SK-N-SH treated with all-trans-retinoic acid at 6 μM for 48 hours (cell line): ENCODE results near the gene LYRM4.

Source experiments
- ATAC-seq: fragments of 200-7000 bp; cut with Tn5 transposase; 3 replicates; pipeline ENCODE4 v1.9.1; 2020; ENCODE audit warnings: mild to moderate bottlenecking, moderate library complexity
- ARNTL ChIP-seq: fragments of 450-650 bp; formaldehyde crosslinking; IDR thresholded peaks from 2 replicates; pipeline ENCODE4 v1.5.0; 2020; ENCODE audit warnings: low read depth, mild to moderate bottlenecking, moderate library complexity, borderline replicate concordance
- BACH2 ChIP-seq: fragments of 250-450 bp; sonication (Bioruptor Pico); IDR thresholded peaks from 2 replicates; pipeline ENCODE4 v1.9.0; 2021; ENCODE audit warnings: mild to moderate bottlenecking, borderline replicate concordance
- ESRRG ChIP-seq: fragments of 250-450 bp; sonication (Bioruptor Pico); IDR thresholded peaks from 2 replicates; pipeline ENCODE4 v1.6.1; 2021; ENCODE audit warnings: mild to moderate bottlenecking
- GLIS3 ChIP-seq: fragments of 250-450 bp; sonication (Bioruptor Pico); IDR thresholded peaks from 2 replicates; pipeline ENCODE4 v1.5.0; 2020; ENCODE audit warnings: mild to moderate bottlenecking, moderate library complexity
- ISL1 ChIP-seq: fragments of 250-450 bp; sonication (Bioruptor Pico); IDR thresholded peaks from 2 replicates; pipeline ENCODE4 v2.1.2; 2022; ENCODE audit warnings: mild to moderate bottlenecking, moderate library complexity
- OSR1 ChIP-seq: fragments of 250-450 bp; sonication (Bioruptor Pico); IDR thresholded peaks from 2 replicates; pipeline ENCODE4 v1.8.0; 2022; ENCODE audit warnings: moderate library complexity, mild to moderate bottlenecking, inconsistent platforms
- PATZ1 ChIP-seq: fragments of 250-450 bp; sonication (Bioruptor Pico); IDR thresholded peaks from 2 replicates; pipeline ENCODE4 v1.8.0; 2020; ENCODE audit warnings: mild to moderate bottlenecking, moderate library complexity, borderline replicate concordance
- PPARA ChIP-seq: fragments of 250-450 bp; sonication (Bioruptor Pico); IDR thresholded peaks from 2 replicates; pipeline ENCODE4 v1.5.0; 2020; ENCODE audit warnings: mild to moderate bottlenecking, borderline replicate concordance
- TCF4 ChIP-seq: fragments of 250-450 bp; sonication (Bioruptor Pico); IDR thresholded peaks from 2 replicates; pipeline ENCODE4 v1.8.0; 2021; ENCODE audit warnings: mild to moderate bottlenecking, moderate library complexity, borderline replicate concordance
- ZC3H10 ChIP-seq: fragments of 250-450 bp; sonication (Bioruptor Pico); IDR thresholded peaks from 2 replicates; pipeline ENCODE4 v1.5.1; 2021; ENCODE audit warnings: mild to moderate bottlenecking, moderate library complexity
- ZFP3 ChIP-seq: fragments of 250-450 bp; sonication (Bioruptor Pico); IDR thresholded peaks from 2 replicates; pipeline ENCODE4 v1.5.0; 2020; ENCODE audit warnings: mild to moderate bottlenecking, moderate library complexity
- ZNF70 ChIP-seq: fragments of 450-650 bp; formaldehyde crosslinking; IDR thresholded peaks from 2 replicates; pipeline ENCODE4 v1.5.0; 2020; ENCODE audit warnings: mild to moderate bottlenecking, moderate library complexity
- ZNF8 ChIP-seq: fragments of 450-650 bp; formaldehyde crosslinking; IDR thresholded peaks from 2 replicates; pipeline ENCODE4 v1.5.0; 2020; ENCODE audit warnings: mild to moderate bottlenecking, moderate library complexity
- TF ChIP-seq, protein P1 (sequence below): fragments of 250-450 bp; sonication (Bioruptor Pico); IDR thresholded peaks from 2 replicates; pipeline ENCODE4 v1.8.0; 2021; ENCODE audit warnings: low read depth, mild to moderate bottlenecking, moderate library complexity, borderline replicate concordance
- TF ChIP-seq, protein P2 (sequence below): fragments of 250-450 bp; sonication (Bioruptor Pico); IDR thresholded peaks from 2 replicates; pipeline ENCODE4 v1.5.1; 2021; ENCODE audit warnings: mild to moderate bottlenecking, moderate library complexity
- TF ChIP-seq, protein P3 (sequence below): fragments of 250-450 bp; sonication (Bioruptor Pico); IDR thresholded peaks from 2 replicates; pipeline ENCODE4 v1.5.1; 2020; ENCODE audit warnings: low read depth, mild to moderate bottlenecking, moderate library complexity

LYRM4 gene

GRCh38 chr6:5302995-5303622 is 42.4 kb upstream of the LYRM4 start:
- no peak for TF ChIP-seq BACH2 (CRISPR knock-in tag)
- ATAC-seq = no peak; the same call in 2 of the 3 replicates

GRCh38 chr6:5302220-5302946 is 41.6 kb upstream of the LYRM4 start:
- ATAC-seq = no peak
- TF ChIP-seq OSR1 (CRISPR knock-in tag) (no peak), ESRRG (CRISPR knock-in tag) (no peak), TCF4 (CRISPR knock-in tag) (no peak), ZNF8 (CRISPR knock-in tag) (no peak), ZC3H10 (CRISPR knock-in tag) (no peak), GLIS3 (CRISPR knock-in tag) (no peak), ZNF70 (no peak), PPARA (CRISPR knock-in tag) (no peak), ARNTL (CRISPR knock-in tag) (no peak), PATZ1 (CRISPR knock-in tag) (no peak), ZFP3 (CRISPR knock-in tag) (no peak)
- TF ChIP-seq, protein P1, sequence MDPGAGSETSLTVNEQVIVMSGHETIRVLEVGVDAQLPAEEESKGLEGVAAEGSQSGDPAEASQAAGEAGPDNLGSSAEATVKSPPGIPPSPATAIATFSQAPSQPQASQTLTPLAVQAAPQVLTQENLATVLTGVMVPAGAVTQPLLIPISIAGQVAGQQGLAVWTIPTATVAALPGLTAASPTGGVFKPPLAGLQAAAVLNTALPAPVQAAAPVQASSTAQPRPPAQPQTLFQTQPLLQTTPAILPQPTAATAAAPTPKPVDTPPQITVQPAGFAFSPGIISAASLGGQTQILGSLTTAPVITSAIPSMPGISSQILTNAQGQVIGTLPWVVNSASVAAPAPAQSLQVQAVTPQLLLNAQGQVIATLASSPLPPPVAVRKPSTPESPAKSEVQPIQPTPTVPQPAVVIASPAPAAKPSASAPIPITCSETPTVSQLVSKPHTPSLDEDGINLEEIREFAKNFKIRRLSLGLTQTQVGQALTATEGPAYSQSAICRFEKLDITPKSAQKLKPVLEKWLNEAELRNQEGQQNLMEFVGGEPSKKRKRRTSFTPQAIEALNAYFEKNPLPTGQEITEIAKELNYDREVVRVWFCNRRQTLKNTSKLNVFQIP (CRISPR knock-in tag) = no peak
- TF ChIP-seq, protein P2, sequence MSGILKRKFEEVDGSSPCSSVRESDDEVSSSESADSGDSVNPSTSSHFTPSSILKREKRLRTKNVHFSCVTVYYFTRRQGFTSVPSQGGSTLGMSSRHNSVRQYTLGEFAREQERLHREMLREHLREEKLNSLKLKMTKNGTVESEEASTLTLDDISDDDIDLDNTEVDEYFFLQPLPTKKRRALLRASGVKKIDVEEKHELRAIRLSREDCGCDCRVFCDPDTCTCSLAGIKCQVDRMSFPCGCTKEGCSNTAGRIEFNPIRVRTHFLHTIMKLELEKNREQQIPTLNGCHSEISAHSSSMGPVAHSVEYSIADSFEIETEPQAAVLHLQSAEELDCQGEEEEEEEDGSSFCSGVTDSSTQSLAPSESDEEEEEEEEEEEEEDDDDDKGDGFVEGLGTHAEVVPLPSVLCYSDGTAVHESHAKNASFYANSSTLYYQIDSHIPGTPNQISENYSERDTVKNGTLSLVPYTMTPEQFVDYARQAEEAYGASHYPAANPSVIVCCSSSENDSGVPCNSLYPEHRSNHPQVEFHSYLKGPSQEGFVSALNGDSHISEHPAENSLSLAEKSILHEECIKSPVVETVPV (CRISPR knock-in tag) = no peak
- TF ChIP-seq, protein P3, sequence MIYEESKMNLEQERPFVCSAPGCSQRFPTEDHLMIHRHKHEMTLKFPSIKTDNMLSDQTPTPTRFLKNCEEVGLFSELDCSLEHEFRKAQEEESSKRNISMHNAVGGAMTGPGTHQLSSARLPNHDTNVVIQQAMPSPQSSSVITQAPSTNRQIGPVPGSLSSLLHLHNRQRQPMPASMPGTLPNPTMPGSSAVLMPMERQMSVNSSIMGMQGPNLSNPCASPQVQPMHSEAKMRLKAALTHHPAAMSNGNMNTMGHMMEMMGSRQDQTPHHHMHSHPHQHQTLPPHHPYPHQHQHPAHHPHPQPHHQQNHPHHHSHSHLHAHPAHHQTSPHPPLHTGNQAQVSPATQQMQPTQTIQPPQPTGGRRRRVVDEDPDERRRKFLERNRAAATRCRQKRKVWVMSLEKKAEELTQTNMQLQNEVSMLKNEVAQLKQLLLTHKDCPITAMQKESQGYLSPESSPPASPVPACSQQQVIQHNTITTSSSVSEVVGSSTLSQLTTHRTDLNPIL (CRISPR knock-in tag) = no peak

GRCh38 chr6:5300206-5300764 is 39.5 kb upstream of the LYRM4 start:
- no peak for TF ChIP-seq ZC3H10 (CRISPR knock-in tag)
- TF ChIP-seq ISL1 (CRISPR knock-in tag) = no peak
- TF ChIP-seq GLIS3 (CRISPR knock-in tag) = no peak
- TF ChIP-seq, protein P3 (CRISPR knock-in tag) = no peak
- ATAC-seq = no peak

GRCh38 chr6:5295623-5296022 is 34.9 kb upstream of the LYRM4 start:
- no peak for ATAC-seq
- TF ChIP-seq ESRRG (CRISPR knock-in tag) (no peak), TCF4 (CRISPR knock-in tag) (no peak), ZFP3 (CRISPR knock-in tag) (no peak), PPARA (CRISPR knock-in tag) (no peak), ARNTL (CRISPR knock-in tag) (no peak)
- TF ChIP-seq, protein P1 (CRISPR knock-in tag) = no peak
